ENCODE data around the gene CCDC146.

Gene CCDC146

GRCh38 chr7:77335581-77335980, 213.2 kb downstream of the CCDC146 start:
- DNase-seq, result peak; percentile 33

- no peak for DNase-seq
Observed at GRCh38 chr7:77337456-77337990, 215.1 kb downstream of the CCDC146 start.

GRCh38 chr7:77338260-77338659, 215.8 kb downstream of the CCDC146 start:
- no peak for DNase-seq

- DNase-seq, result no peak
Observed at GRCh38 chr7:77338883-77339629, 216.6 kb downstream of the CCDC146 start.

- no peak for DNase-seq
Observed at GRCh38 chr7:77339726-77340125, 217.3 kb downstream of the CCDC146 start.

All from NCI-H1105 treated with DMSO at 0.1 percent for 48 hours (cell line).